IMR-90 (cell line): ENCODE measurements around the gene ALPP. TPM values are rescaled to one million over a fixed set of nuclear protein-coding genes. Genes with fewer than 3 reads are reported as not detected.

ENCODE experiments used
- ATAC-seq: fragments of 200-7000 bp; cut with Tn5 transposase; 2 replicates; pipeline ENCODE4 v1.9.1; 2020; ENCODE audit warnings: low read depth, mild to moderate bottlenecking, moderate library complexity
- BruUV-seq: library from RNA; stranded (reverse); fragments of 400-500 nt; replicated peaks from 2 replicates; lab custom pipeline; 2021; lab: Mats Ljungman, UMichigan
- CTCF ChIA-PET: fragments of 300-600 bp; formaldehyde crosslinking; extraction: SDS; loops from one replicate; lab custom pipeline; 2021; ENCODE audit warnings: antibody characterized with exemption; lab: Yijun Ruan, JAX
- POLR2A ChIA-PET: fragments of 300-600 bp; sonication (Branson Sonifier 250); formaldehyde crosslinking; loops from one replicate; lab custom pipeline; 2022; ENCODE audit warnings: antibody characterized with exemption; ENCODE audit not compliant: unreplicated experiment; lab: Charles Lee
- DNase-seq: peaks from one replicate; pipeline ENCODE4 v3.0.0; 2013
- H2AFZ ChIP-seq: replicated peaks from 2 replicates; pipeline ENCODE3; 2013; ENCODE audit warnings: low read length, mild to moderate bottlenecking; ENCODE audit not compliant: poor library complexity
- H2AK5ac ChIP-seq: 2 replicates; pipeline ENCODE4 v1.6.1; 2013; ENCODE audit warnings: low read depth, low read length, inconsistent platforms
- H2AK9ac ChIP-seq: replicated peaks from 2 replicates; pipeline ENCODE3; 2013; ENCODE audit warnings: mild to moderate bottlenecking, low read depth, low read length, moderate library complexity; ENCODE audit not compliant: poor library complexity
- H2BK120ac ChIP-seq: 2 replicates; pipeline ENCODE4 v1.6.1; 2013; ENCODE audit warnings: low read depth, low read length, inconsistent platforms
- H2BK15ac ChIP-seq: 3 replicates; pipeline ENCODE4 v1.6.1; 2013; ENCODE audit warnings: low read depth, low read length, inconsistent platforms
- H2BK20ac ChIP-seq: 2 replicates; pipeline ENCODE4 v1.6.1; 2013; ENCODE audit warnings: low read depth, mild to moderate bottlenecking, inconsistent platforms, low read length, moderate library complexity
- H2BK5ac ChIP-seq: 2 replicates; pipeline ENCODE4 v1.6.1; 2013; ENCODE audit warnings: mild to moderate bottlenecking, low read depth, low read length, inconsistent platforms; ENCODE audit not compliant: poor library complexity, severe bottlenecking
- H3K14ac ChIP-seq: replicated peaks from 2 replicates; pipeline ENCODE4 v1.6.1; 2013; ENCODE audit warnings: low read depth, low read length, inconsistent platforms
- H3K18ac ChIP-seq: 2 replicates; pipeline ENCODE4 v1.6.1; 2013; ENCODE audit warnings: low read depth, low read length, control low read depth
- H3K23ac ChIP-seq: 2 replicates; pipeline ENCODE4 v1.6.1; 2013; ENCODE audit warnings: low read depth, low read length, inconsistent platforms
- H3K27ac ChIP-seq: 2 replicates; pipeline ENCODE4 v1.5.1; 2013; ENCODE audit warnings: mild to moderate bottlenecking, control low read depth, low read length; ENCODE audit not compliant: insufficient read depth
- H3K27me3 ChIP-seq: 2 replicates; pipeline ENCODE4 v1.6.1; 2013; ENCODE audit warnings: low read length; ENCODE audit not compliant: control insufficient read depth, insufficient read depth
- H3K36me3 ChIP-seq: 2 replicates; pipeline ENCODE4 v1.6.1; 2013; ENCODE audit warnings: low read length, mixed read lengths; ENCODE audit not compliant: control insufficient read depth, insufficient read depth
- H3K4ac ChIP-seq: 2 replicates; pipeline ENCODE4 v1.6.1; 2013; ENCODE audit warnings: low read depth, low read length, inconsistent platforms
- H3K4me1 ChIP-seq: 2 replicates; pipeline ENCODE4 v1.6.1; 2013; ENCODE audit warnings: low read length, mixed read lengths; ENCODE audit not compliant: control insufficient read depth, insufficient read depth
- H3K4me2 ChIP-seq: 2 replicates; pipeline ENCODE4 v1.6.1; 2013; ENCODE audit warnings: low read depth, mild to moderate bottlenecking, control low read depth, low read length, moderate library complexity
- H3K4me3 ChIP-seq: 2 replicates; pipeline ENCODE4 v1.5.1; 2013; ENCODE audit warnings: low read depth, mild to moderate bottlenecking, control low read depth, low read length, moderate library complexity; ENCODE audit not compliant: insufficient read depth
- H3K56ac ChIP-seq: 2 replicates; pipeline ENCODE4 v1.6.1; 2013; ENCODE audit warnings: low read length, inconsistent platforms; ENCODE audit not compliant: insufficient read depth; ENCODE audit errors: extremely low read depth
- H3K79me1 ChIP-seq, 2 experiments: 2 replicates each; pipeline ENCODE4 v1.6.1; 2013; ENCODE audit warnings: low read length in 2 of 2, inconsistent platforms in 1 of 2, low read depth in 1 of 2
- H3K9ac ChIP-seq: 2 replicates; pipeline ENCODE4 v1.6.1; 2013; ENCODE audit warnings: low read depth, low read length, control low read depth
- H3K9me1 ChIP-seq: 2 replicates; pipeline ENCODE4 v1.6.1; 2013; ENCODE audit warnings: low read length, inconsistent platforms; ENCODE audit not compliant: insufficient read depth
- H3K9me3 ChIP-seq: 2 replicates; pipeline ENCODE4 v1.6.1; 2013; ENCODE audit warnings: low read length; ENCODE audit not compliant: control insufficient read depth, insufficient read depth
- H4K20me1 ChIP-seq: 2 replicates; pipeline ENCODE4 v1.6.1; 2013; ENCODE audit warnings: low read length, inconsistent platforms; ENCODE audit not compliant: insufficient read depth
- H4K5ac ChIP-seq: 2 replicates; pipeline ENCODE4 v1.6.1; 2013; ENCODE audit warnings: mild to moderate bottlenecking, low read depth, low read length, control low read depth
- H4K8ac ChIP-seq, 2 experiments: 2 replicates each; pipeline ENCODE4 v1.6.1; 2013; ENCODE audit warnings: low read depth in 2 of 2, low read length in 2 of 2, control low read depth in 1 of 2, inconsistent platforms in 1 of 2
- H4K91ac ChIP-seq: 2 replicates; pipeline ENCODE4 v1.6.1; 2013; ENCODE audit warnings: low read depth, low read length, inconsistent platforms; ENCODE audit not compliant: insufficient read depth
- CHD1 ChIP-seq: IDR thresholded peaks from 2 replicates; pipeline ENCODE4 v1.6.1; 2012; ENCODE audit warnings: low read depth, low read length, improper control_type of control experiment
- MXI1 ChIP-seq: IDR thresholded peaks from 2 replicates; pipeline ENCODE4 v1.6.1; 2012; ENCODE audit warnings: low read depth, mild to moderate bottlenecking, low read length, moderate library complexity, borderline replicate concordance
- WGBS, 2 experiments: methylation state at CpG; one replicate each; pipeline versions ENCODE4 v1.1.5 to v1.1.7; 2013; ENCODE audit warnings: missing lambda C conversion rate in 2 of 2; ENCODE audit not compliant: insufficient read length in 1 of 2; ENCODE audit errors: extremely low coverage in 2 of 2; 5-methylcytosine and 5-hydroxymethylcytosine counted together
- dilution Hi-C: fragments of 300-500 bp; cut with HindIII; formaldehyde crosslinking; loops from one replicate; pipeline ENCODE4 v1.14.3; 2018; ENCODE audit warnings: low sequenced_read_pairs; ENCODE audit not compliant: unreplicated experiment
- in situ Hi-C: fragments of 300-500 bp; cut with MboI; formaldehyde crosslinking; loops from 3 replicates; pipeline ENCODE4 v1.14.3; 2019; ENCODE audit warnings: low sequenced_read_pairs, inconsistent platforms, mixed read lengths
- intact Hi-C: fragments of 100-400 bp; cut with micrococcal nuclease; formaldehyde crosslinking; loops from 2 replicates; pipeline ENCODE4 v1.10.0; 2022
- polyA plus RNA-seq, 3 experiments: library from polyadenylated mRNA; depleted of rRNA; stranded (reverse); fragments of >200 nt; gene quantifications; 2 replicates each; pipeline ENCODE4 v1.2.3, GENCODE V29; 2012; ENCODE audit warnings: low replicate concordance in 1 of 3
- total RNA-seq: library from RNA; depleted of rRNA; stranded (reverse); fragments of >200 nt; gene quantifications from 2 replicates; pipeline ENCODE4 v1.2.3, GENCODE V29; 2012

Gene ALPP
- total and polyA plus RNA-seq, 2 of the 4 experiments (the other 2 are of a cell fraction) = not detected

GRCh38 chr2:232342635-232343565 is 35.7 kb upstream of the ALPP start:
- Histone ChIP-seq H2AFZ (no peak overlapping the region), H3K4me2 (no peak overlapping the region), H2BK15ac (no peak overlapping the region), H2AK9ac (no peak overlapping the region), H3K9ac (no peak overlapping the region), H3K14ac (no peak overlapping the region), H4K91ac (no peak overlapping the region), H3K18ac (no peak overlapping the region), H2BK5ac (no peak overlapping the region), H4K5ac (no peak overlapping the region), H3K9me3 (no peaks in the 10 kb centered on the region), H2BK20ac (no peak overlapping the region), H2AK5ac (no peak overlapping the region), H3K27me3 (peaks cover 2% of the 10 kb centered on the region), H3K4me3 (no peak overlapping the region), H3K56ac (no peak overlapping the region), H4K20me1 (no peaks in the 10 kb centered on the region), H3K4ac (no peak overlapping the region), H2BK120ac (no peak overlapping the region), H3K27ac (no peak overlapping the region), H3K36me3 (no peaks in the 10 kb centered on the region), H3K4me1 (no peaks in the 10 kb centered on the region), H4K8ac (no peak overlapping the region), H3K9me1 (no peaks in the 10 kb centered on the region), H3K79me1 (no peaks in the 10 kb centered on the region), H3K23ac (no peak overlapping the region)
- POLR2A ChIA-PET = no interaction called here
- 72% methylated on average over 6 of the region's 19 CpGs; no CpG with 5 or more reads in 1 of the 2 experiments for WGBS, 2 experiments
- dilution Hi-C loops (no loop called here), intact Hi-C loops (no loop called here), in situ Hi-C loops (no loop called here)
- DNase-seq (no peak), ATAC-seq (no peak)
- CTCF ChIA-PET = no interaction called here
- BruUV-seq = no TSS peak
- TF ChIP-seq CHD1 = no peak
- TF ChIP-seq MXI1 = no peak
